HUDEP-2 (cell line): ENCODE results near the gene TTBK2.
"Not testable (repeated sequence)": the region's sequence is repeated elsewhere in the genome, so short reads cannot be mapped to it uniquely, and the experiment has no call there.

Source experiments
- DNase-seq, 76 experiments: peaks; one replicate each; lab custom pipeline; 2025; ENCODE audit not compliant: unreplicated experiment in 76 of 76; lab: John Stamatoyannopoulos, UW

Gene TTBK2

DNA sequence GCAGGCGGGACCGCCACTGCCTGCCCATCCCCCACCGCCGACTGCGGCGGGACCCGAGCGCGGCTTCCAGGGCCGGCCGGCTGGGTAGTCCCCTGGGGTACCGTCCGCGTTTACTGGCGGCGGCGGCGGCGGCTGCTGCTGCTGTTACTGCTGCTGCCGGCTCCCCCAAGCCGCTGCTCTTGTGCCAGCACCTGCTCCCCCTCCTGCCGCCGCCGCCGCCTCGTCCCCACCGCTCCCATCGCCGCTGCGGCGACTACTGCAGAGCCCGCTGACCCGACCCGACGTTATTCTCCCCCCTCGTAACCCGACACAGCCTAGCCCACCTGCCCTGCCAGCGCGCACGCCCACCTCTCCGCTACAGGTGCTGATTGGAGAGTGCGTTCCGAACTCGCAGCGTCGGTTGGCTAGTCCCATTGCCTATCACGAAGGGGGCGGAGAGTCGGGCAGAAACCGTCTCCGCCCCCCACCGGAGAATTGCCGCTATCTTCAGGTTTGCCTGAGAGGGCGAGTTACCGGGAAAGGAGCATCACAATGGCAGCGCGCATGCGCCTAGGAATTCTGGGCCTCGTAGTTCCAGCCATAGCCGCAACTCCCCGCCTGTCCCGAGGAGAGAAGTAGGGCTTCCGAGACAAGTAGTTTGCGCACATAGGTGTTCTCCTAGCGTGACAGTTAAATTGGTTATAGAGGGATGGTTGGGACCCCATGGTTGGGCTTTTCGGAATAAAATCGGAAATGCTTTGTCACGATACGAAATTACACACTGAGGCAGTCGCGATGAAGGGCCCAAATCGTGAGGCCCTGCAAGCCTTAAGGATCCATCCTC lies at the start of gene TTBK2:
Gene TTBK2, minus strand, starts transcription at position 260 of the 823 bp plus-strand sequence. CDS start 42,161 bp downstream, outside the sequence.
- peak; percentile 39 to 99 (median 97) for DNase-seq

DNA sequence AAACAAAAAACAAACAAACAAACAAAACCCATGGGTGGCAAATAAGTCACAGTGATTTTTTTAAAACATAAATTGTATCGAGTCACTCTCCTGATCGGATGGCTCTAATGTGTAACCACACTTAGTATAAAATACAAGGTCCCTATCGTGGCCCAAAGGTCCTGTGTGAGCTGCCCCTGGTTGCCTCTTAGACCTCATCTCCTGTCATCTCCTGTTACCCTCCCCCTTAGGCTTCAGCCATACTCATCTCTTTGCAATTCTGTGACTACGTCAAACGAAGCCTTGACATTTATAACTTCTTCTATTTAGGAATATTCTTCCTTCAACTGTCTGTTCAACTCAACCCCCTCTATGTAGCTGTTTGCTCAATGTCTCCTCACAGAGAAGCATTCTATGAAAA lies 43.9 kb upstream of the TTBK2 start:
- DNase-seq, result no peak

DNA sequence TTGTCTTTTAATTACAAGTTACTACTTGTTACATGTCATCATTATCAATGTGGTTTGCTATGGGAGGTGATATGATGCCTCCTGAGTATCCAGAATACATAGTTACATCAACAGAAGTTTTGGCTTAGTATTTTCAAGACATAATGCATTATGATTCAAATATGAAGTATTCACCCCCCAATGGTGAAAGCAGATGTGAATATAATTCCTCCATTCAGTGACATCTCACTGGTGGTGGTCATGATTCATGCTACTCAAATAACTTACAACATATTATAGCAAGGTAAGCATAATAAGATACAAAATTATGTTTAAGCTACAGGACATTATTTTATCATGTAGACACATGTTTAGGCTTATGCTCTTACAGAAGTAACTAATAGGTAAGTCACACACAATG lies 34.9 kb upstream of the TTBK2 start:
- no peak for DNase-seq

DNA sequence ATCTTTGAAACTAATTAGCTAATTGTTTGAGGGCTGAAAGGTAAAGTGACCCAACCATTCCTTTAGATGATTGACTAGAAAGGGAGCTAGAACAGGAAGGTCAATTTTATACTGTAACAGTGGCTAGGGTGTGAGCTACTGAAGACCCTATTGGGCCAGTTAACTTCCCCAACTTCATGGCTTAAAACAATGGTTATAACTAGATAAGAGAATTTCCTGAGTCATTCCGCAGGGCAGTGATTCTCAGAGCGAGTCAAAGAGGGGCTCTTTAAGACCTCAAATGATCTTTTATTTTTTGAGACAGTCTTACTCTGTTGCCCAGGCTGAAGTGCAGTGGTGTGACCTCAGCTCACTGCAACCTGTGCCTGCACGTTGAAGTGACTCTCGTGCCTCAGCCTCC lies 33.7 kb upstream of the TTBK2 start:
- DNase-seq, result no peak

DNA sequence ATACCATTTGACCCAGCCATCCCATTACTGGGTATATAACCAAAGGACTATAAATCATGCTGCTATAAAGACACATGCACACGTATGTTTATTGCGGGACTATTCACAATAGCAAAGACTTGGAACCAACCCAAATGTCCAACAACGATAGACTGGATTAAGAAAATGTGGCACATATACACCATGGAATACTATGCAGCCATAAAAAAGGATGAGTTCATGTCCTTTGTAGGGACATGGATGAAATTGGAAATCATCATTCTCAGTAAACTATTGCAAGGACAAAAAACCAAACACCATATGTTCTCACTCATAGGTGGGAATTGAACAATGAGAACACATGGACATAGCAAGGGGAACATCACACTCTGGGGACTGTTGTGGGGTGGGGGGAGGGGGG lies 28.3 kb upstream of the TTBK2 start:
- not testable (repeated sequence) for DNase-seq

DNA sequence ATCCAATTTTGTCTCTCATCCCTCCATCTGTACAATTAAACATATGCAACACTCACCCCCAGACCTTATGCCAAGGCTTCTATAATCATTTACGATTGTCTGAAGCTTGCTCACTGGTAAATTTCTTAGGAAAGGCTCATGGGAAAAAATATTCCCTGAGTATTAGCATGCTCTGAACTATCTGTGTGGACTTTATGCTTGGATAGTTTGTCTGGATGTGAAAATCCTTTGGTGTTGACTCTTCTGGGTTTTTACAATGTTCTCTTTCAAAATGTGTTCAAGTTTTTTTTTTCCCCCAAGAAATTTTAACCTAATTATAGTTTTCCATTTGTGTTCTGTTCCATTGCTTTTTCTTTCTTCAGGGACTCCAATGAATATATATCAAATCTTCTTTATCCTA lies 19.9 kb upstream of the TTBK2 start:
- DNase-seq, result no peak

DNA sequence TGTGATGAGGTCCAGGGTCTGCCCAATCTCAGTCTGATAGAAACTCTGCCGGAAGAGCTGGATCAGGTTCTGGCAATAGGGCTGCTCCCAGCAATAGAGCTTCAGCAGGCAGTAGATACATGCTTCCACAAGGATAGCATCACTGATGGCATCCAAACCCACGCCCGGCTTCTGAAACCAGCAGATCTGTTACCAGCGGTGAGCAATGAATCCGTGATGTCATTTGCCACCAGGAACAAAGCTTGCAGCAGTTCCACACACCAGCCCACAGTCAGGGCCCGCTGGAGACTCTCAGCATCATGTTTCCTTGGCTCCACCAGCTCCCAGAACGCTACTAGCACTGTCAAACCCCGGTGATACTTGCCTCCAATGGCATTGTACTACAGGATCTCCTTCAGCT lies 19.3 kb upstream of the TTBK2 start:
- DNase-seq, result no peak

DNA sequence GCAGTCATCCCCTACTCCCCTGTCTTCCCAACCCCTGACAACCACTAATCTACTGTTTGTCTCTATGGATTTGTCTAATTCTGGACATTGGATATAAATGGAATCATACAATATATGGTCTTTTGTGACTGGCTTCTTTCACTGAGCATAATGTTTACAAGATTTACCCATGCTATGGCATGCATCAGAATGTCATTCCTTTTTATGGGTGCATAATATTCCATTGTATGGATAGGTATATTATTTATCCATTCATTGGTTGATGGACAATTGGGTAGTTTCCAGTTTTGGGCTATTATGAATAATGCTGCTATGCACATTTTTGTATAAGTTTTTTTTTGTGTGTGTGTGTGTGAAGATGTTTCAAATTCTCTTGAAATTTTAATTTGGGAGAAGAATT lies 16.6 kb upstream of the TTBK2 start:
- DNase-seq, result no peak

DNA sequence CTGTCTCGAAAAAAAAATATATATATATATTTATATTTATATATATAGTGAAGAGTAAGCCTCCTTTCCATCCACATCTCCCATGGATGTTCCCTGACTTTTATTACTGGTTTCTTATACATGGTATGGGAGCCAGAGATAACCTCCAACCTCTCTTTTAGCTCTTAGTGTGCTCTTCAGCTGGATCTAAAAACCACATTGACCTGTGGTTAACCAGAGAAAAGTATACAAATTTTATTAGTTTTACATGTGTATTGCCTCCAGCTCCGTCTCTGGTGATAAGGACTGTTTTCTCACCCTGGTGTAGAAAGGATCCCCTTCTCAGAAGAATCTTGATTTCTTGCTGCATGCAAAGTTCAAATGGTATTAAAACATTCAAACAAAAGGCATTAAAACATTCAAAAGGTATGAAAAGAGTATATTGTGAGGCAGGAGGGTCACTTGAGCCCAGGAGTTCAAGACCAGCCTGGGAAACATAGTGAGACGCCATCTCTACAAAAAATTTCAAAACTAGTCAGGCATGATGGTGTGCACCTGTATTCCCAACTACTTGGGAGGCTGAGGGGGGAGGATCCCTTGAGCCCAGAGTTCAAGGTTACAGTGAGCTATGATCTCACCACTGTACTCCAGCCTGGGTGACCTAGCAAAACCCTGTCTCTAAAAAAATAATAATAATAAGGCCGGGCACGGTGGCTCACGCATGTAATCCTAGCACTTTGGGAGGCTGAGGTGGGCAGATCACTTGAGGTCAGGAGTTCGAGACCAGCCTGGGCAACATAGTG lies 13.5 kb upstream of the TTBK2 start:
- no peak for DNase-seq

DNA sequence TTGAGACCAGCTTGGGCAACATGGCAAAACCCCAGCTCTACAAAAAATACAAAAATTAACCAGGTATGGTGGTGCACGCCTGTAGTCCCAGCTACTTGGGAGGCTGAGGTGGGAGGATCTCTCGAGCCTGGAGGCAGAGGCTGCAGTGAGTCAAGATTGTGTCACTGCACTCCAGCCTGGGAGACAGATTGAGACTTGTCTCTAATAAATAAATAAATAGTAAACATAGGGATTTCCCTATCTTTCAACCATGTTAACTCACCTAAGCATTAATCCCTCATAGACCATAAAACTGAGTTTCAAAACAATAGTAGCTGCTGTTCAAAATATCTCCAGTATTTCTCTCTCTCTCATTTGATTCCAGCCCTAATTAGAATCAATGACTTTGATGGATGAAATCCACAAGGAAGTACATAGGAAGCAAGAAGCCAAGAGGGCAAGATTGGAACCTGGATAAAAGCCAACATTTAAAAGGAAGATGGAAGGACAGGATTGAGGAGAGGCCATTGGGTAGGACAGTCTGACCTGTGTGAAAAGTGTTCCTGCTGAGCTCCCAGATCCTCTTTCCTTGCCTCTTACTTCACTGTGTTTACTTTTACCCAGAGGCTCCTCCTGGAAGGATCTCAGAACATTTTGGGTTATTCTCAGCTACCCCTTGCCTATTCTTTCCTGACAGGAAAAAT lies 12.4 kb upstream of the TTBK2 start:
- DNase-seq, result no peak

DNA sequence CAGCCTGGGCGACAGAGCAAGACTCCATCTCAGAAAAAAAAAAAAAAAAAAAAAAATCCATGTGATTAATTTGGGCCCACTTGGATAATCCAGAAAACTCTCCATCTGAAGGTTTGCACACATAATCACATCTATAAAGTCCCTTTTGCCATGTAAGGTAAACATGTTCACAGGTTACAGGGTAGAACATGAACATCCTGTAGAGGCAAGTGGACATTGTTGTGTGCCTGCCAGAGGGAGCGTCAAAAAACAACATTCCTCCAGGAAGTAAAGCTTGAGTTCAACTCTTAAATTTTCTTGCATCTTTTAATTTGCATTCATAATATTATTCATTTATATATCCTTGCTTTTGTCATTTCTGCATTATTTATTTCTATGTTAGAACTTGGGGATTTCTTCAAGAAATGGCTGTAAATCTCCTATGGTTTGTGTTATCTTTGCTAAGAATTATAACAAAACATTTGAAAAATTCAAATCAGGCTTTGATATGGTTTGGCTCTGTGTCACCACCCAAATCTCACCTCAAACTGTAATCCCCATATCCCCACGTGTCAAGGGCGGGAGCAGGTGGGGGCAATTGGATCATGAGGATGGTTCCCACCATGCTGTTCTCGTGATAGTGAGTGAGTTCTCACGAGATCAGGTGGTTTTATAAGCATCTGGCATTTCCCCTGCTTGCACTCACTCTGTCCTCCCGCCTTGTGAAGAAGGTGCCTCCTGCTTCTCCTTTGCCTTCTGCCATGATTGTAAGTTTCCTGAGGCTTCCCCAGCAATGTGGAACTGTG lies 11.3 kb upstream of the TTBK2 start:
- no peak for DNase-seq

DNA sequence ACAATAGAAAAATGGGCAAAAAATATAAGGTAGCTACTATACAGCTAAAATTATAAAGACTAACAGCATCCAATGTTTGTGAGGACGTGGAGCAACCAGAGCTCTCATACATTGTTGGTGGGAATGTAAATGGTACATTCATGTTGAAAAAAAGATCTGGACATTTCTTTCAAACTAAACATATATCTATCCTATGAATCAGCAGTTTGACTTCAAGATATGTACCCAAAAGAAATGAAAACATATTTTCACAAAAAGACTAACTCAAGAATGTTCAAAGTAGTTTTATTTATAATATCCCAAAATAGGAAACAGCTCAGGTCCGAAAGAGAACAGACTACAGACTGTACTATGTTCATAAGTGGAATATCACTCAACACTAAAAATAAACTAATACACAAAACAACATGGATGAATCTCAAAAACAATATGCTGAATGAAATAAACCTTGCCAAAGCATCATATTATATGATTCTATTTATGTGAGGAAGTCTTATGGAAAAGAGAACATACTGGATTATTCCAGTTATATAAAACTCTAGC lies 8.8 kb upstream of the TTBK2 start:
- DNase-seq, result no peak

DNA sequence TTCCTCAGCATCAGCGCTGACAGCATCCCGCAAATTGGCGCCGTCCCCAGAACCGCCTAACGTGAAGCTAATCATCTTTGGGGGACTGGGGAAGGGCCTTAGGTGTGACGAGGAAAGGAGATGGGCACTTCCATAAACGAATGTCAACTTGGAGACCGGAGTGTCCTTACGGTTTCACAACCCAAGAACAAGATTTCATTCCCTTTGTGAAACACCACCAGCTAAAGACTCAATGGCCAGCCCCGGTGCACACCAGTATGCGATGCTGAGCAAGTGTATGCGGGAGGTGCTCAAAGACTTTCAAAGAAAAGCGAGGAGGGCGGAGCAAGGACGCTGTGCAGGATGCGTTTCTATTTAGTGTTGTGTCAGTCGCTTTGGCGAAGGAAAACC lies 759 bp upstream of the TTBK2 start:
- DNase-seq, result peak in 4 of 76 experiments; percentile 25 to 64 (median 40)

DNA sequence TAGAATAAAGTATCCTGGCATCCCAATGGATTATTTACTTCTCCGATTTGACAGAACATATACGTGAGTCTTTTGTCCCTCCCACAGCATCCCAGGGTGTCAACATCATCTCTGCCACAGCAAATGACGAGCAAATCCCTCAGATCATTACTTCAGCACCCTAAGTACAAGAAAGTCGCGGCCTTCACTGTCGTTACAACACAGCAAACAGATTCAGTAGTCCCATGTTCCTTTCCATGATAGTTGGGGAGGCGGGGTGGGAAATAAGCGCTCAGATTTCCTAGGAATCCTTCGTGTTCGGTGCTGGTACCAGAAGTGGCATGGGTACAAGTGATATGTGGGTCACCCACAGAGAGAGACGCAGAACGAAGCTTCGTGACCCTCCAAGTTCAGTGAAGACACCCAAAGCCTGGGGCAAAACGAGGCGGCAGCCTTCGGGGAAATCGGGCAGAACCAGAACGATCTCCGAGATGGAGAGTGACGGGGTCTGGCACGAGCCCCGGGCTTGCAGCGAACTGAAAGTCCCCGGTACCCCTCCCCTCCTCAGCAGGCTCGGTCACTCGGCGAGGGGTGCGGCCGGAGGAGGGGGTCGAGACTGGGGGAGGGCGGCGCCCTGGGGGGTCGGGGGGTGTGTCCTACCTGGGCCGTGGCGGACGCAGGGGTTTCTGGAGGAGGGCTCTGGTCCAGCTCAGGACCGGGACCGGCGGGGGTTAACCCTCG lies 619 bp downstream of the TTBK2 start:
- peak in 9 of 76 experiments; percentile 4 to 29 (median 13) for DNase-seq

DNA sequence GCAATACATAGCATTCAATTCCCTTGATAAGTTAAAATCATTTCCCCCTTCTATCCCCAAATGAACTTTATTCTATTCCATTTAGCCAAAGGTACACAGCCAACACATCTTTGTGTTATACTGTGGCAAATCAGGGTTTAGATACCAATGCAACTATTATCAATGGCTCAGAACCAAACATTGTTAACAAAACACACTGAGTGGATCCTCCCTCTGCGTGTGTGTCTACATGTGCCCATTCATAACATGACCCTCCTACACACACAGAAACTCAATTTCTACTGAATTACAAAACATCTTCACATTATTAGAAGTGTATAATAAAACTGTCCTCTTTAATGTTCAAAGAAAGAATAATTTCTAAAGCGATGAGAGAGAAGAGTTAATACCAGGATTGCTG lies 1.3 kb downstream of the TTBK2 start:
- DNase-seq, result no peak

DNA sequence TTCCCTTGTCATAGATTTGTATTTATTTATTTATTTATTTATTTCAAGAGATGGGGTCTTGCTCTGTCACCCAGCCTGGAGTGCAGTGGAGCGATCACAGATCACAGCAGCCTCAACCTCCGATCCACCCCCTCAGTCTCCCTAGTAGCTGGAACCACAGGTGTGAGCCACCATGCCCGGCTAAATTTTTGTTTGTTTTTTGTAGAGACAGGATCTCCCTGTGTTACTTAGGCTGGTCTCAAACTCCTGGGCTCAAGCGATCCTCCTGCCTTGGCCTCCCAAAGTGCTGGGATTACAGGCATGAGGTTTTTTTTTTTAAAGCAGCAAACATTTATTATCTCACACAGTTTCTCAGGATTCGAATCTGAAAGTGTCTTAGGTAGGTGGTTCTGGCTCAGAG lies 2.5 kb downstream of the TTBK2 start:
- DNase-seq, result no peak

DNA sequence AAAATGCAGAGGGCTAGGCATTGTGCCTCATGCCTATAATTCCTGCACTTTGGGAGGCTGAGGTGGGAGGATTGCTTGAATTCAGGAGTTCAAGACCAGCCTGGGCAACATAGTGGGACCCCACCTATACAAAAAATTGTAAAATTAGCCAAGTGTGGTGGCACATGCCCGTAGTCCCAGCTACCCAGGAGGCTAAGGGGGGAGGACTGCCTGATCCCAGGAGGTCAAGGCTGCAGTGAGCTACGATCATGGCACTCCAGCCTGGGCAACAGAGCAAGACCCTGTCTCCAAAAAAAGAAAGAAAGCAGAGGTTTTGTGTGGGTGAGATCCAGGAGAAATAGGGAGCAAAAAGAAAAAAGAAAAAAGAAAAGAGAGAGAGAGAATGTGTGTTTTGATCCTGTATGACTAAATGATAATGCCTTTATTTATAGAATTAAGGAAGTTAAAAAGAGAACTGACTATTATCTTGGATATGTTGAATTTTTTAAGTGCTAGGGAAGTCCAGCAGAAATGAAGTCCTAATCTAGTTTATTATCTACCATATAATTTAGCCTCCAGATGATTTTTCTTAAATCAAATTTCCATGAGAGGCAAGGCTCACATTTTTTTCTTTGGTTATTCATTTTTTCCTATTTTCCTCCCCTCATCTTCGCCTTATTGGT lies 4.8 kb downstream of the TTBK2 start:
- no peak for DNase-seq

DNA sequence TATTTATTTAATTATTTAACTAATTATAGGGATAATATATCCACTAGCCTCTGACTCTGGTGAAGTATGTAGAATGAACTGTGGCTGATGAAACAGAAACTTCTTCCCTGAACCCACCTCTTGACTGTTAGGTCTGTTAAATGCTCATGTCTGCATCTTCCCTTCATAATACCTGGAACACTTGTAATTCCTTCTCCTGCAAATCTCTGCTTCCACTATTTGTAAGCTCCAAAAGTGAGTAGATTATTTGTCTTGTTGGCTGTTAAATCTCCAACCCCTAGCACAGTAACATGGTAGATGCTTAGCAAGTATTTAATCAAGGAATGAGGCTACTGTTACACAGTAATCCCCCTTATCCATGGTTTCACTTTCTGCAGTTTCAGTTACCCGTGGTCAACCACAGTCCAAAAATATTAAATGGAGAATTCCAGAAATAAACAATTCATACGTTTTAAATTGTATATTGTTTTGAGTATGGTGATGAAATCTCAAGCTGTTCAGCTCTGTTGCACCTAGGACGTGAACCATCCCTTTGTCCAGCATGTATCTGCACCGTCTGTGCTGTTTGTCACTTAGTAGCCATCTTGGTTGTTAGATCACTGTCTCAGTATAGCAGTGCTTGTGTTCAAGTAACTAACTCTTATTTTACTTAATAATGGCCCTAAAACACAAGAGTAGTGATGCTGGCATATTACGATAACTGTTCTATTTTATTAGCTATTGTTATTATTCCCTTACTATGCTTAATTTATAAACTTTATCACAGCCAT lies 5.7 kb downstream of the TTBK2 start:
- no peak for DNase-seq
